Activated CD8-positive, alpha-beta T cell treated with anti-CD3 and anti-CD28 coated beads for 36 hours (primary cell): Measurements from ENCODE around the gene ELP4. TPM values are rescaled to one million over a fixed set of nuclear protein-coding genes. Genes with fewer than 3 reads are reported as not detected.
"Not testable (repeated sequence)": the region's sequence is repeated elsewhere in the genome, so short reads cannot be mapped to it uniquely, and the experiment has no call there.

ENCODE experiments used
- ATAC-seq: fragments of 200-7000 bp; cut with Tn5 transposase; one replicate; pipeline ENCODE4 v1.10.0; 2021; ENCODE audit warnings: mild to moderate bottlenecking, moderate library complexity
- CTCF ChIA-PET: fragments of 350-600 bp; sonication (Branson Sonifier 250); formaldehyde crosslinking; loops from one replicate; lab custom pipeline; 2021; ENCODE audit warnings: antibody characterized with exemption; lab: Charles Lee
- POLR2A ChIA-PET: fragments of 350-600 bp; sonication (Branson Sonifier 250); formaldehyde crosslinking; loops from one replicate; lab custom pipeline; 2021; ENCODE audit warnings: antibody characterized with exemption; lab: Charles Lee
- DNase-seq: peaks from one replicate; pipeline ENCODE4 v3.0.0-alpha.2; 2020
- H3K27ac Mint-ChIP-seq: one replicate; pipeline ENCODE4 v1.8.0; 2021; ENCODE audit warnings: mild to moderate bottlenecking, mixed read lengths
- H3K27me3 Mint-ChIP-seq: one replicate; pipeline ENCODE4 v1.8.0; 2021; ENCODE audit warnings: mixed read lengths
- H3K36me3 Mint-ChIP-seq: one replicate; pipeline ENCODE4 v1.8.0; 2021; ENCODE audit warnings: low read depth, mixed read lengths
- H3K4me1 Mint-ChIP-seq: one replicate; pipeline ENCODE4 v1.8.0; 2021; ENCODE audit warnings: low read depth, mixed read lengths
- H3K4me3 Mint-ChIP-seq: one replicate; pipeline ENCODE4 v1.8.0; 2021; ENCODE audit warnings: mild to moderate bottlenecking, moderate library complexity, mixed read lengths
- H3K9me3 Mint-ChIP-seq: one replicate; pipeline ENCODE4 v1.8.0; 2021; ENCODE audit warnings: mixed read lengths
- intact Hi-C: fragments of 100-400 bp; cut with micrococcal nuclease; formaldehyde crosslinking; loops from one replicate; pipeline ENCODE4 v1.10.0; 2022
- total RNA-seq, 2 experiments: library from RNA; stranded (reverse); gene quantifications; one replicate each; pipeline ENCODE4 v1.2.3, GENCODE V29; 2021
- TF ChIP-seq, protein P1 (sequence below): fragments of 200-600 bp; IDR thresholded peaks from one replicate; pipeline ENCODE4 v1.8.0; 2022; ENCODE audit warnings: antibody characterized with exemption, mild to moderate bottlenecking

The ELP4 gene
- total RNA-seq, 2 experiments from 2014 or later: 21.1 to 21.6 TPM

DNA sequence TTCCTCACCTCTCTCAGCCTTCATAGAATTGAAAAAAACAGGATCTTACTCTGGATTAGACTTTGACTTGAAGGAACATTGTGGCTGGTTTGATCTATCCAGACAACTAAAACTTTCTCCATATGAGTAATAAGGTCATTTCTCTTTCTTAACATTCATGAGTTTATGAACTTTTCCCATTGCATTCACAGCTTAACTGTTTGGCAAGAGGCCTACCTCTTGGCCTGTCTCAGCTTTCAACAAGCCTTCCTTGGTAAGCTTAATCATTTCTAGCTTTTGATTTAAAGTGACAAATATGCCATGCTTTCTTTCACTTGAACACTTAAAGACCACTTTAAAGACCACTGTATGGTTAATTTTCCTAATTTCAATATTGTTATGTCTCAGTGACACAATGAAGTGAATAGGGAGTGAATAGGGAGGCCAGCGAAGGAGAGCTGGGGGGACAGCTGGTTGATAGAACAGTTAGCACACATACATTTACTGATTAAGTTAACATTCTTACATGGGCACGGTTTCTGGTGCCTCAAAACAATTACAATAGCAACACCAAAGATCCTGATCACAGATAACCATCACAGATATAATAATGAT, 17.1 kb upstream of the ELP4 start:
- H3K9me3 Mint-ChIP-seq: peaks cover 8% of the 10 kb centered on the region
- no peaks in the 10 kb centered on the region for H3K27me3 Mint-ChIP-seq
- no peak overlapping the region for H3K4me3 Mint-ChIP-seq
- ChIA-PET CTCF (interaction anchor here (0.8 to 1.2 kb wide), 3 partner anchors 8 to 466 kb away, joined by 3 to 4 read pairs (median 4); no protein-coding TSS in a partner anchor), POLR2A (no interaction called here)
- DNase-seq: no peak
- H3K4me1 Mint-ChIP-seq: peaks cover 39% of the 10 kb centered on the region
- intact Hi-C loops: no loop called here
- no peak overlapping the region for H3K27ac Mint-ChIP-seq
- ATAC-seq: no peak
- H3K36me3 Mint-ChIP-seq: peaks cover 41% of the 10 kb centered on the region
- TF ChIP-seq, protein P1, sequence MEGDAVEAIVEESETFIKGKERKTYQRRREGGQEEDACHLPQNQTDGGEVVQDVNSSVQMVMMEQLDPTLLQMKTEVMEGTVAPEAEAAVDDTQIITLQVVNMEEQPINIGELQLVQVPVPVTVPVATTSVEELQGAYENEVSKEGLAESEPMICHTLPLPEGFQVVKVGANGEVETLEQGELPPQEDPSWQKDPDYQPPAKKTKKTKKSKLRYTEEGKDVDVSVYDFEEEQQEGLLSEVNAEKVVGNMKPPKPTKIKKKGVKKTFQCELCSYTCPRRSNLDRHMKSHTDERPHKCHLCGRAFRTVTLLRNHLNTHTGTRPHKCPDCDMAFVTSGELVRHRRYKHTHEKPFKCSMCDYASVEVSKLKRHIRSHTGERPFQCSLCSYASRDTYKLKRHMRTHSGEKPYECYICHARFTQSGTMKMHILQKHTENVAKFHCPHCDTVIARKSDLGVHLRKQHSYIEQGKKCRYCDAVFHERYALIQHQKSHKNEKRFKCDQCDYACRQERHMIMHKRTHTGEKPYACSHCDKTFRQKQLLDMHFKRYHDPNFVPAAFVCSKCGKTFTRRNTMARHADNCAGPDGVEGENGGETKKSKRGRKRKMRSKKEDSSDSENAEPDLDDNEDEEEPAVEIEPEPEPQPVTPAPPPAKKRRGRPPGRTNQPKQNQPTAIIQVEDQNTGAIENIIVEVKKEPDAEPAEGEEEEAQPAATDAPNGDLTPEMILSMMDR: no peak

DNA sequence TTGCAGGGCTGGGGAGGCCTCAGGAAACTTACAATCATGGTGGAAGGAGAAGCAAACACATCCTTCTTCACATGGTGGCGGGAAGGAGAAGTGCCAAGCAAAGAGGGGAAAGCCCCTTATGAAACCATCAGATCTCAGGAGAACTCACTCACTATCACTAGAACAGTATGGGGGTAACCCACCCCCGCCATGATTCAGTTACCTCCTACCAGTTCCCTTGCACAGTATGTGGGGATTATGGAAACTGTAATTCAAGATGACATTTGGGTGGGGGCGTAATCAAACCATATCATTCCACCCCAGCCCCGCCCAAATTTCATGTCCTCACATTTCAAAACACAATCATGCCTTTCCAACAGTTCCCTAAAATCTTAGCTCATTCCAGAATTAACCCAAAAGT, 16.3 kb upstream of the ELP4 start:
- peaks cover 36% of the 10 kb centered on the region for H3K4me1 Mint-ChIP-seq
- POLR2A ChIA-PET: no interaction called here
- intact Hi-C loops: no loop called here

DNA sequence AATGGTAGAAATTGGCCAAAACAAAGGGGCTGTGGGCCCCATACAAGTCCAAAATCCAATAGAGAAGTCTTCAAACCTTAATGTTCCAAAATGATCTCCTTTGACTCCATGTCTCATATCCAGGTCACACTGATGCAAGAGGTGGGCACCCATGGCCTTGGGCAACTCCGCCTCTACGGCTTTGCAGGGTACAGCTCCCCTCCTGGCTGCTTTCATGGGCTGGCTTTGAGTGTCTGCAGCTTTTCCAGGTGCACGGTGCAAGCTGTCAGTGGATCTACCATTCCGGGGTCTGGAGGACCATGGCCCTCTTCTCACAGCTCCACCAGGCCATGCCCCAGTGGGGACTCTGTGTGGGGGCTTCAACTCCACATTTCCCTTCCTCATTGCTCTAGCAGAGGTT, 15.8 kb upstream of the ELP4 start:
- intact Hi-C loops, CTCF ChIA-PET, H3K27ac Mint-ChIP-seq: not testable (repeated sequence)

More for the DNA sequence above, 16.3 kb upstream of the ELP4 start:
- TF ChIP-seq, protein P1: no peak
- no peak overlapping the region for H3K4me3 Mint-ChIP-seq
- H3K27ac Mint-ChIP-seq: no peak overlapping the region
- CTCF ChIA-PET: no interaction called here
- DNase-seq: peak; percentile 7
- no peaks in the 10 kb centered on the region for H3K27me3 Mint-ChIP-seq
- no peak for ATAC-seq
- H3K9me3 Mint-ChIP-seq: peaks cover 8% of the 10 kb centered on the region
- peaks cover 44% of the 10 kb centered on the region for H3K36me3 Mint-ChIP-seq

DNA sequence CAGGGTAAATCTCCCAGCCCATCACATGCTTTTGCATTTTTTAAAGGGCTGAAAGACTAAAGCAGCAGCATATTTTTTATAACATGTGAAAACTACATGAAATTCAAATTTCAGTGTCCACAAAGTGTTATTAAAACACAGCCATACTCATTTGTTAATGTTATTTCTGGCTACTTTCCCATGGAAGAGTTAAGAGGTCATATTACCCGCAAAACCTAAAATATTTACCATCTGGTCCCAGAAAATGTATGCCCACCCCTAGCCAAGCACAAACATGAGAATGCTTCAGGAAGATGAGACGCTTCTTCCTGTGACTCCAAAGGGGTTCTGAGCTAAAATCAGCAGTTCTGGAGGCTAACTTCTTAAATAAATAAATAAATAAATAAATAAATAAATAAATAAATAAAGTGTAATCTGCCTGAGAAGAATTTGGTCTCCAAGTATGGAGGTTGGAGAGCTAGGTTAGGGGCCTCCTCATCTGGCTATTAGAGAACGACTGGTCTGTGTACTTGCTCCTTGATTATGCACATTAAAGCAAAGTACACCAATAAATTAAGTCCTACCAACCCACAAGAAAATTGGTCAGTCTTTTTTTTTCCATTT, 9.9 kb upstream of the ELP4 start:
- TF ChIP-seq, protein P1: no peak
- CTCF ChIA-PET: interaction anchor here (1.6 kb wide), 1 partner anchor 8 kb away, joined by 4 read pairs; no protein-coding TSS in a partner anchor
- POLR2A ChIA-PET: no interaction called here
- peaks cover 12% of the 10 kb centered on the region for H3K4me1 Mint-ChIP-seq
- no peak overlapping the region for H3K4me3 Mint-ChIP-seq
- H3K9me3 Mint-ChIP-seq: peaks cover 5% of the 10 kb centered on the region
- H3K27me3 Mint-ChIP-seq: no peaks in the 10 kb centered on the region
- DNase-seq: no peak
- H3K27ac Mint-ChIP-seq: no peak overlapping the region
- intact Hi-C loops: no loop called here
- H3K36me3 Mint-ChIP-seq: peaks cover 33% of the 10 kb centered on the region
- ATAC-seq: no peak

More for the DNA sequence above, 15.8 kb upstream of the ELP4 start:
- H3K27me3 Mint-ChIP-seq, POLR2A ChIA-PET, H3K9me3 Mint-ChIP-seq, ATAC-seq, H3K4me3 Mint-ChIP-seq, DNase-seq: not testable (repeated sequence)
- Mint-ChIP-seq H3K4me1 (peaks cover 38% of the 10 kb centered on the region), H3K36me3 (peaks cover 42% of the 10 kb centered on the region)

DNA sequence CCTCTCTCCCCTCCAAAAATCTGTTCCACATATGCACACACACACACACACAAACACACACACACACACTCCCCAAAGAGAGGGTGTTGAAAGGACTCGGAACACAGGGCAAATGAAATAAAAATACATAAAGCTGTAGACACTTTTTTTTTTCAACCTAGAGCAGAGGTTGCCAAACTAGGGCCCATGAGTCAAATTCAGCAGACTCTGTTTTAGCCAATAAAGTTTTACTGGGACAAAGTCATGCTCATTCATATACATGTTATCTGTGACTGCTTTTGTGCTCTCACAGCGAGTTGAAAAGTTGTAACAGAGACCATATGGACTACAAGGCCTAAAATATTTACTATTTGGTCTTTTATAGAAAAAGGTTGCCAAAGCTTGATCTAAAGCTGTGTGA, 9.0 kb upstream of the ELP4 start:
- Mint-ChIP-seq H3K27ac (no peak overlapping the region), H3K9me3 (no peaks in the 10 kb centered on the region), H3K4me3 (no peak overlapping the region), H3K27me3 (no peaks in the 10 kb centered on the region), H3K36me3 (peaks cover 31% of the 10 kb centered on the region), H3K4me1 (peaks cover 14% of the 10 kb centered on the region)
- ATAC-seq (no peak), DNase-seq (no peak)
- intact Hi-C loops: no loop called here
- TF ChIP-seq, protein P1: no peak
- POLR2A ChIA-PET: no interaction called here
- CTCF ChIA-PET: interaction anchor here (1.6 kb wide), 1 partner anchor 9 kb away, joined by 4 read pairs; no protein-coding TSS in a partner anchor
